Spleen (tissue), 11 donors: Measurements from ENCODE around the gene LRP1. TPM values are rescaled to one million over a fixed set of nuclear protein-coding genes. Genes with fewer than 3 reads are reported as not detected.

Experiments
- DNase-seq: peaks from one replicate; pipeline ENCODE4 v3.0.0-alpha.2; 2020
- H3K27ac ChIP-seq, 8 donors: fragments of 200-600 bp; sonication (generic) in 7 of 8; 1 replicate in 4 of 8; 2 replicates in 4 of 8; pipeline versions ENCODE4 v1.5.0 to v1.8.0; 2016 to 2021; ENCODE audit warnings: inconsistent platforms in 4 of 8, mild to moderate bottlenecking in 4 of 8, moderate library complexity in 1 of 8
- H3K27me3 ChIP-seq, 7 donors: fragments of 200-600 bp; sonication (generic) in 6 of 7; replicated peaks in 1 of 7; 1 replicate in 4 of 7; 2 replicates in 3 of 7; pipeline versions ENCODE4 v1.5.0 to v1.8.0; 2016 to 2021; ENCODE audit warnings: inconsistent platforms in 3 of 7, mild to moderate bottlenecking in 1 of 7
- H3K36me3 ChIP-seq, 6 donors: fragments of 200-600 bp; sonication (generic) in 5 of 6; 1 replicate in 4 of 6; 2 replicates in 2 of 6; pipeline versions ENCODE4 v1.5.0 to v1.8.0; 2016 to 2021; ENCODE audit warnings: inconsistent platforms in 2 of 6
- H3K4me1 ChIP-seq, 6 donors: fragments of 200-600 bp; sonication (generic) in 5 of 6; 1 replicate in 3 of 6; 2 replicates in 3 of 6; pipeline versions ENCODE4 v1.5.0 to v1.8.0; 2016 to 2021; ENCODE audit warnings: inconsistent platforms in 3 of 6
- H3K4me3 ChIP-seq, 8 donors: fragments of 200-600 bp; sonication (generic) in 7 of 8; 1 replicate in 4 of 8; 2 replicates in 4 of 8; pipeline versions ENCODE4 v1.5.0 to v1.8.0; 2016 to 2021; ENCODE audit warnings: inconsistent platforms in 4 of 8, mild to moderate bottlenecking in 4 of 8, moderate library complexity in 2 of 8
- H3K9me3 ChIP-seq, 8 donors: fragments of 200-600 bp; sonication (generic) in 7 of 8; 1 replicate in 4 of 8; 2 replicates in 4 of 8; pipeline versions ENCODE4 v1.5.0 to v1.8.0; 2016 to 2021; ENCODE audit warnings: inconsistent platforms in 4 of 8
- POLR2A ChIP-seq, 3 donors: fragments of 450-650 bp; IDR thresholded peaks; one replicate each; pipeline ENCODE4 v1.5.1; 2017; ENCODE audit warnings: antibody characterized with exemption in 3 of 3, mild to moderate bottlenecking in 1 of 3
- POLR2AphosphoS5 ChIP-seq, 3 donors: sonication (generic); formaldehyde crosslinking; IDR thresholded peaks; one replicate each; pipeline ENCODE4 v1.5.1; 2017; ENCODE audit warnings: antibody characterized with exemption in 3 of 3
- WGBS, 5 donors: extraction: QIAGEN DNeasy Blood & Tissue Kit in 3 of 5; methylation state at CpG; one replicate each; pipeline versions ENCODE4 v1.1.5 to v1.1.7; 2013 to 2018; 5-methylcytosine and 5-hydroxymethylcytosine counted together
- intact Hi-C: fragments of 100-400 bp; cut with DNase I; formaldehyde crosslinking; loops from one replicate; pipeline ENCODE4 v1.15.0; 2023; ENCODE audit warnings: low total_unique reads
- polyA plus RNA-seq, 3 donors: library from polyadenylated mRNA; stranded (reverse); fragments of 200-250 nt; gene quantifications; one replicate each; pipeline ENCODE4 v1.2.1, GENCODE V29; 2013
- total RNA-seq, 7 donors: library from RNA; depleted of rRNA in 3 of 7; stranded (reverse); fragments of >200 nt in 3 of 7; fragmentation: NEBNext Ultra II Directional in 4 of 7; extraction: Animal tissue kit (Norgen Biotek cat#: 25700) in 4 of 7; gene quantifications; one replicate each; pipeline versions ENCODE4 v1.1.0 to v1.2.1, GENCODE V29; 2016 to 2021
- TF ChIP-seq, protein P1 (sequence below), 11 experiments: fragments of 200-600 bp in 7 of 11; fragments of 450-650 bp in 4 of 11; sonication (generic) in 4 of 11; IDR thresholded peaks in 8 of 11; conservative IDR thresholded peaks in 3 of 11; 1 replicate in 7 of 11; 2 replicates in 4 of 11; pipeline versions ENCODE4 v1.4.0 to v1.8.0; 2016 to 2021; ENCODE audit warnings: antibody characterized with exemption in 11 of 11, inconsistent platforms in 4 of 11, mild to moderate bottlenecking in 1 of 11
- donor health status: healthy with polysubstance abuse.
- donor health status: DM: no; HTN: no; CAD: no; lungs with moderate emphysema.
- donor health status: DM: no; HTN: no; CAD: no.
- donor health status: Bipolar disorder and iron deficiency.
- donor health status: healthy.
- donor health status: DM: no; HTN: no; CAD: no.
- donor health status: DM: yes; HTN: yes; CAD: no.

LRP1 gene
- total and polyA plus RNA-seq, 10 donors: 8.9 to 216 (median 159) TPM

DNA sequence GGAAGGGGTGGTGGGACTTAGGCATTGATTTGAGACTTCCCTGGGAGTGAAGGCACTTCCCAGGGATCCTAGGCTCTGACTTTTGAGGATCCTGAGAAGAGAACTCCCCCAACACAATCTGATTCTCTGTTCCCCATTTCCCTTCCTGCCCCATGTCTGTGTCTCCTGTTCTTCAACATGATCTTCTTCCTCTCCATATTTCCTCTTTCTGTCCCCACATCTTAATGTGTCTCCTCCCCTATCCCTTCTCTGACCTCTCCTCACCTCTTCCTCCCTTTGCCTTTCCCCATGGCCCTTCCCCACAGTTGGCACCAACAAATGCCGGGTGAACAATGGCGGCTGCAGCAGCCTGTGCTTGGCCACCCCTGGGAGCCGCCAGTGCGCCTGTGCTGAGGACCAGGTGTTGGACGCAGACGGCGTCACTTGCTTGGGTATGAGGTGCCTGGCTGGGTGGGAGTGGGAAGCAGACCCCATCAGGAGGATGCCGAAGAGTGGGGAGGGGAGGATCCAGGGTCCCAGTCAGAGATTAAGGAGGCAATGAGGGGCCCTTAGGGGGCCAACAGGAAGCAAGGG is 34.4 kb downstream of the LRP1 start:
- no peaks in the 10 kb centered on the region for H3K27me3 ChIP-seq
- intact Hi-C loops: no loop called here
- no peak for DNase-seq
- H3K9me3 ChIP-seq: no peaks in the 10 kb centered on the region
- no peak overlapping the region for H3K4me3 ChIP-seq
- H3K4me1 ChIP-seq: peaks cover 0 to 28% (median 14%) of the 10 kb centered on the region in 6 donors
- H3K27ac ChIP-seq: peak overlapping the region in 2 of 8 donors; percentile 10 to 16
- 87 to 89% (median 88%) methylated on average over 8 of the region's 8 CpGs for WGBS, 5 donors
- peaks cover 0 to 95% (median 9%) of the 10 kb centered on the region in 6 donors for H3K36me3 ChIP-seq
- TF ChIP-seq POLR2A (IDR thresholded peaks at IDR 0.05) (no peak), POLR2AphosphoS5 (IDR thresholded peaks at IDR 0.05) (peak in 1 of 3 donors; percentile 28)
- TF ChIP-seq, protein P1, sequence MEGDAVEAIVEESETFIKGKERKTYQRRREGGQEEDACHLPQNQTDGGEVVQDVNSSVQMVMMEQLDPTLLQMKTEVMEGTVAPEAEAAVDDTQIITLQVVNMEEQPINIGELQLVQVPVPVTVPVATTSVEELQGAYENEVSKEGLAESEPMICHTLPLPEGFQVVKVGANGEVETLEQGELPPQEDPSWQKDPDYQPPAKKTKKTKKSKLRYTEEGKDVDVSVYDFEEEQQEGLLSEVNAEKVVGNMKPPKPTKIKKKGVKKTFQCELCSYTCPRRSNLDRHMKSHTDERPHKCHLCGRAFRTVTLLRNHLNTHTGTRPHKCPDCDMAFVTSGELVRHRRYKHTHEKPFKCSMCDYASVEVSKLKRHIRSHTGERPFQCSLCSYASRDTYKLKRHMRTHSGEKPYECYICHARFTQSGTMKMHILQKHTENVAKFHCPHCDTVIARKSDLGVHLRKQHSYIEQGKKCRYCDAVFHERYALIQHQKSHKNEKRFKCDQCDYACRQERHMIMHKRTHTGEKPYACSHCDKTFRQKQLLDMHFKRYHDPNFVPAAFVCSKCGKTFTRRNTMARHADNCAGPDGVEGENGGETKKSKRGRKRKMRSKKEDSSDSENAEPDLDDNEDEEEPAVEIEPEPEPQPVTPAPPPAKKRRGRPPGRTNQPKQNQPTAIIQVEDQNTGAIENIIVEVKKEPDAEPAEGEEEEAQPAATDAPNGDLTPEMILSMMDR (IDR thresholded peaks at IDR 0.05 in 8 of 11, conservative IDR thresholded peaks at IDR 0.05 in 3 of 11): no peak

DNA sequence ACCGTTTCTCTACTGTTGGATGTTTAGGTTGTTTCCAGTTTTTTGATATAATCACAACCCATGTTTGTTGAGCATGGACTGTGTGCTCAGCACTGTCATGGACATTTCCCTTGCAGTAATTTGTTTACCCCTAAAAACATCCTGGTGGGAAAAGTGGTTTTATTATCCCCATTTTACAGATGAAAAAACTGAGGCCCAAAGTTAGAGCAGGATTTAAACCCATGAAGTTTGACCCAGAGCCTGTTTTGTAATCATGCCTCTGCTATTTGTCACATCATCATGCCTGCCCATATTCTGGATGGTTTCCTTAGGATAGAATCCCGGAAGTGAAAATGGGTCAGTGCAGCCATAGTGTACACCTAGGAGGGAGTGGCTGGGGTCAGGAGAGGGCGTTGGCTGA is 36.2 kb downstream of the LRP1 start:
- TF ChIP-seq, protein P1 (IDR thresholded peaks at IDR 0.05 in 8 of 11, conservative IDR thresholded peaks at IDR 0.05 in 3 of 11): no peak
- TF ChIP-seq POLR2A (IDR thresholded peaks at IDR 0.05): no peak
- intact Hi-C loops: no loop called here
- H3K4me1 ChIP-seq: peaks cover 0 to 13% (median under 1%) of the 10 kb centered on the region in 6 donors

DNA sequence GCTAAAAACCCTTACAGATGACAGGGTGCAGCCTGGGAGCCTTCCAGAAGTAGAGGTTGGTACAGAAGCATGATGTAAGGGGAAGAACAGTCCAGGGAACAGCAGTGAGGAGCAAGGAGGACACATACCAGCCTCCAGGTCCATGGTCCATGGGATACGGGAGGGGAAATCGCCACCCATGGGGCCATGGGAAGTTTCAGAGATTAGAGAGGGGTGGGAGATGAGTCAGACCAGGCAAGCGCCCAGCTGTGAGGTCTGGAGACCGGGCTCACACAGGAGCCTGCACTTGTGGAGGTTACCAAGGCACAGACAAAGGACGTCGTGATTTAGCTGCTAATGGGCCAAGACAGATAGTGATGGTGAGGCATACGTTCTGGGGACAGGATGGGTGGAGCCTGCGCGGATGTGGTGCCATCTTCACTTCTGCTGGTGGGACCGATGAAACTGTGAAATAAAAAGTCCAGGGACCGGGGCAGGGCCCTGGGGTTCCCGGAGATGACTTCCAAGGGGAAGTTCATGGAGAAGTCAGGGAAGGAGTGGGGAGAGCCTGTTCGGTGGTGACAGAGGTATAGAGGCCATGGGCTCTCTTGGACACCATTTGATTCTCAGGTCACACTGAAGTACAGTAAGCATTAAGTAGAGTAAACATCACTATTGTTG is 36.8 kb downstream of the LRP1 start:
- H3K27ac ChIP-seq: no peak overlapping the region
- peaks cover 0 to 13% (median 0%) of the 10 kb centered on the region in 6 donors for H3K4me1 ChIP-seq
- H3K27me3 ChIP-seq: no peaks in the 10 kb centered on the region
- intact Hi-C loops: no loop called here
- no peaks in the 10 kb centered on the region for H3K9me3 ChIP-seq
- DNase-seq: no peak
- TF ChIP-seq POLR2AphosphoS5 (IDR thresholded peaks at IDR 0.05) (no peak), POLR2A (IDR thresholded peaks at IDR 0.05) (no peak)
- TF ChIP-seq, protein P1 (IDR thresholded peaks at IDR 0.05 in 8 of 11, conservative IDR thresholded peaks at IDR 0.05 in 3 of 11): no peak
- peaks cover 0 to 98% (median 14%) of the 10 kb centered on the region in 6 donors for H3K36me3 ChIP-seq
- H3K4me3 ChIP-seq: no peak overlapping the region
- 76 to 88% (median 78%) methylated on average over 13 of the region's 13 CpGs for WGBS, 5 donors

More for the DNA sequence above, 36.2 kb downstream of the LRP1 start:
- Histone ChIP-seq H3K27ac (no peak overlapping the region), H3K4me3 (no peak overlapping the region), H3K36me3 (peaks cover 0 to 98% (median 14%) of the 10 kb centered on the region in 6 donors), H3K9me3 (no peaks in the 10 kb centered on the region), H3K27me3 (no peaks in the 10 kb centered on the region)
- WGBS, 5 donors: 79 to 91% (median 83%) methylated on average over 3 of the region's 3 CpGs
- no peak for DNase-seq

DNA sequence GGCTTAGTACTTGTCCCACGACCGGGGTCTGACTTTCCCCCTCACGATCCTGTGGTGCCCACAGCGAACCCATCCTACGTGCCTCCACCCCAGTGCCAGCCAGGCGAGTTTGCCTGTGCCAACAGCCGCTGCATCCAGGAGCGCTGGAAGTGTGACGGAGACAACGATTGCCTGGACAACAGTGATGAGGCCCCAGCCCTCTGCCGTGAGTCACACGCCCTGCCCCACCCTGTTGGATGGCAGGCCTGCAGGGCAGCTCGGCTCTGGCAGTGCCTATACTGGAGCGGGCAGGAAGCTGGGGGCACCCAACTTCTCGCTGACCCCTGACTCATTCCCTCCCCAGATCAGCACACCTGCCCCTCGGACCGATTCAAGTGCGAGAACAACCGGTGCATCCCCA is 37.5 kb downstream of the LRP1 start:
- no peaks in the 10 kb centered on the region for H3K27me3 ChIP-seq
- intact Hi-C loops: no loop called here
- TF ChIP-seq POLR2AphosphoS5 (IDR thresholded peaks at IDR 0.05): peak in 1 of 3 donors; percentile 36
- TF ChIP-seq, protein P1 (IDR thresholded peaks at IDR 0.05 in 8 of 11, conservative IDR thresholded peaks at IDR 0.05 in 3 of 11): no peak

More for the DNA sequence above, 37.5 kb downstream of the LRP1 start:
- Histone ChIP-seq H3K9me3 (no peaks in the 10 kb centered on the region), H3K27ac (no peak overlapping the region), H3K36me3 (peaks cover 0 to 98% (median 14%) of the 10 kb centered on the region in 6 donors), H3K4me1 (peaks cover 0 to 13% (median 0%) of the 10 kb centered on the region in 6 donors), H3K4me3 (no peak overlapping the region)
- WGBS, 5 donors: 83 to 95% (median 90%) methylated on average over 10 to 19 of the region's 19 CpGs
- no peak for DNase-seq
